Thymus (tissue), 11 donors: ENCODE measurements around the gene GHRH. TPM values are rescaled to one million over a fixed set of nuclear protein-coding genes. Genes with fewer than 3 reads are reported as not detected.

ENCODE experiments used
- DNase-seq, 9 donors: peaks; one replicate each; pipeline ENCODE4 v3.0.0-alpha.2; 2013; ENCODE audit warnings: low spot score in 9 of 9, low read depth in 6 of 9, missing footprints in 1 of 9
- H3K27ac ChIP-seq, 2 donors: one replicate each; pipeline ENCODE4 v1.5.1; 2013; ENCODE audit warnings: control low read depth in 1 of 2, low read depth in 1 of 2, low read length in 1 of 2, mild to moderate bottlenecking in 1 of 2, moderate library complexity in 1 of 2
- H3K27me3 ChIP-seq, 2 donors: one replicate each; pipeline ENCODE4 v1.5.1; 2013; ENCODE audit warnings: low read length in 1 of 2; ENCODE audit not compliant: control insufficient read depth in 2 of 2, insufficient read depth in 1 of 2
- H3K36me3 ChIP-seq, 2 donors: one replicate each; pipeline ENCODE4 v1.5.1; 2013; ENCODE audit warnings: low read length in 1 of 2, mild to moderate bottlenecking in 1 of 2, moderate library complexity in 1 of 2; ENCODE audit not compliant: control insufficient read depth in 2 of 2, insufficient read depth in 2 of 2
- H3K4me1 ChIP-seq, 2 donors: one replicate each; pipeline ENCODE4 v1.5.1; 2013; ENCODE audit warnings: low read length in 2 of 2; ENCODE audit not compliant: control insufficient read depth in 2 of 2, insufficient read depth in 2 of 2
- H3K4me3 ChIP-seq, 2 donors: one replicate each; pipeline ENCODE4 v1.5.1; 2013; ENCODE audit warnings: low read length in 2 of 2, control low read depth in 1 of 2, mild to moderate bottlenecking in 1 of 2
- H3K9me3 ChIP-seq, 2 donors: one replicate each; pipeline ENCODE4 v1.5.1; 2013; ENCODE audit warnings: low read length in 1 of 2, mild to moderate bottlenecking in 1 of 2; ENCODE audit not compliant: control insufficient read depth in 2 of 2, insufficient read depth in 1 of 2
- WGBS: extraction: QIAGEN DNeasy Blood & Tissue Kit; methylation state at CpG from one replicate; pipeline ENCODE4 v1.1.7; 2013; 5-methylcytosine and 5-hydroxymethylcytosine counted together
- polyA plus RNA-seq: library from polyadenylated mRNA; stranded (reverse); fragments of 200-250 nt; gene quantifications from one replicate; pipeline ENCODE4 v1.2.3, GENCODE V29; 2013
- total RNA-seq: library from RNA; stranded (reverse); fragments of 120-200 nt; gene quantifications from one replicate; pipeline ENCODE4 v1.2.4, GENCODE V29; 2013
- donor health status: healthy.

GHRH gene
- total and polyA plus RNA-seq, 2 donors, result 14.4 to 14.7 TPM

- H3K4me3 ChIP-seq, result no peak overlapping the region
- DNase-seq, result no peak
- H3K27ac ChIP-seq, result no peak overlapping the region
- no peaks in the 10 kb centered on the region for H3K4me1 ChIP-seq
- 97% methylated on average over 6 of the region's 6 CpGs for WGBS
- peaks cover 48 to 83% of the 10 kb centered on the region in 2 donors for H3K36me3 ChIP-seq
- H3K9me3 ChIP-seq, result no peaks in the 10 kb centered on the region
- no peaks in the 10 kb centered on the region for H3K27me3 ChIP-seq
Observed at GRCh38 chr20:37209661-37210314, 51.8 kb downstream of the GHRH start.

DNA sequence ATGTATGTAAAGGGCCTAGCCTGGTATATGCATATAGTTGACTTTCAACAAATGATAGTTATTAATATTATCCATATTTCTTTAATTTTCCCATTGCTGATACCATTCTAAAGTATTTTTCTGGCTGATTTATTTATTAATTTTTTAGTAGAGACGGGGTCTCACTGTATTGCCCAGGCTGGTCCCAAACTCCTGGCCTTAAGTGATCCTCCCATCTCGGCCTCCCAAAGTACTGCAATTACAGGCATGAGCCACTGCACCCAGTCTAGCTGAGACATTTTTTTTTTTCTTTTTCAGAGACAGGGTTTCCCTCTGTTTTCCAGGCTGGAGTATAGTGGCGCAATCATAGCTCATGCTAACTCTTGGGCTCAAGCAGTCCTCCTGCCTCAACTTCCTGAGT lies 52.4 kb downstream of the GHRH start:
- DNase-seq, result no peak
- peaks cover 54 to 84% of the 10 kb centered on the region in 2 donors for H3K36me3 ChIP-seq
- no peaks in the 10 kb centered on the region for H3K9me3 ChIP-seq
- no peaks in the 10 kb centered on the region for H3K27me3 ChIP-seq
- H3K4me3 ChIP-seq, result no peak overlapping the region
- H3K4me1 ChIP-seq, result no peaks in the 10 kb centered on the region
- no peak overlapping the region for H3K27ac ChIP-seq
- 100% methylated on average over 3 of the region's 3 CpGs for WGBS

DNA sequence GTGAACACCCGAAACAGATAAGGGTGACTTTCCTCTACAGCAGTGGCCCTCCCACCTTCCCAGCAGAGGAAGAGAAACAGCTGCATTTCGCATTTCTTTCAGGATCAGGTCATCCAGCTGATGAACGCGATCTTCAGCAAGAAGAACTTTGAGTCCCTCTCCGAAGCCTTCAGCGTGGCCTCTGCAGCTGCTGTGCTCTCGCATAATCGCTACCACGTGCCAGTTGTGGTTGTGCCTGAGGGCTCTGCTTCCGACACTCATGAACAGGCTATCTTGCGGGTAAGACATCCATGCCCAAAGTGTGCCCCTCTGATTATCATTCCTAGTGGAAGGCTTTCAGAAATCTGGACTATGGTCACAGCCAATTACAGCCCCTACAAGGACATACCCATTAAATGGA lies 54.4 kb downstream of the GHRH start:
- Histone ChIP-seq H3K27ac (no peak overlapping the region), H3K9me3 (no peaks in the 10 kb centered on the region), H3K36me3 (peaks cover 55 to 83% of the 10 kb centered on the region in 2 donors), H3K4me3 (no peak overlapping the region), H3K27me3 (no peaks in the 10 kb centered on the region), H3K4me1 (no peaks in the 10 kb centered on the region)
- DNase-seq, result no peak
- 98% methylated on average over 11 of the region's 11 CpGs for WGBS

DNA sequence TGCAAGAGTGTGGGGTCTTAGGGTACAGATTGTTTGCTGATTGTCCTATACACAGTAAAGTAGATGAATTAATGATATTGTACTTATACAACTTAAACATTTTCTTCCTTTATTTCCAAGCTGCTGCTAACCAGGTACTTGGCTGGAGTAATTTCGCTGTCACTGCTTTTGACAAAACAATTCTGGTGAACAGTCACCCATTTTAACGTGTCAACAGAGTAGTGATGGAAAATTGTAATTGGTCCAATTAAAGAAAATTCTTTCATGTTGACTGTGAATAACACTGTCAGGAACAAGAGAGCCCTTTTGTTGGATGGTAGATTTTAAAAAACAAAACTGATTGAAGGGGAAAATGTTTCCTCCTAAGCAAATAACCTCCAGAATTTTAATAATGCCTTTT lies 55.8 kb downstream of the GHRH start:
- Histone ChIP-seq H3K9me3 (no peaks in the 10 kb centered on the region), H3K4me1 (no peaks in the 10 kb centered on the region), H3K27ac (no peak overlapping the region), H3K36me3 (peaks cover 49 to 86% of the 10 kb centered on the region in 2 donors), H3K27me3 (no peaks in the 10 kb centered on the region), H3K4me3 (no peak overlapping the region)
- 95% methylated on average over 2 of the region's 2 CpGs for WGBS
- no peak for DNase-seq

DNA sequence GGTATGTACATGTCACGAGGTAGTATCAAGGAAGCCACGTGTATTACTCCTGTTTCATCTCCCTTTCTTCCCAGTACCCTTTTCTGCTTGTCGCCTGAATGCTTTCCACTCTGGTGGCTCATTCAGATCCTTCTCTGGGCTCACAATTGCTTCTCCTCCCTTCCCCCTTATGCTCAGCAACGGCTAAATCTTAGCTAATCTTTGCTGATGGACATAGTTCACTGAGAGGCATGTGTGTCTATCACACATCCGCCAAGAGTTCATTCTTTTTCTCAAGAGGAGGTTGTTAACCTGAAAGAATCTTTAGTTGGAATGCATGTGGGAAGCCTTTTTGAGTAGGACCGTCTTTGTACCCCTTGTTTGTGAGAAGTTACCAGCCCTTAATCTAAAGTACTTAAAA lies 56.5 kb downstream of the GHRH start:
- no peak overlapping the region for H3K4me3 ChIP-seq
- 97% methylated on average over 6 of the region's 6 CpGs for WGBS
- no peaks in the 10 kb centered on the region for H3K27me3 ChIP-seq
- peaks cover 49 to 92% of the 10 kb centered on the region in 2 donors for H3K36me3 ChIP-seq
- H3K27ac ChIP-seq, result no peak overlapping the region
- no peaks in the 10 kb centered on the region for H3K9me3 ChIP-seq
- no peaks in the 10 kb centered on the region for H3K4me1 ChIP-seq
- no peak for DNase-seq

GRCh38 chr20:37204056-37204455 lies 57.6 kb downstream of the GHRH start:
- no peak overlapping the region for H3K4me3 ChIP-seq
- no peak overlapping the region for H3K27ac ChIP-seq
- WGBS, result 98% methylated on average over 3 of the region's 3 CpGs
- H3K27me3 ChIP-seq, result no peaks in the 10 kb centered on the region
- no peak for DNase-seq
- no peaks in the 10 kb centered on the region for H3K4me1 ChIP-seq
- no peaks in the 10 kb centered on the region for H3K9me3 ChIP-seq
- peaks cover 50 to 86% of the 10 kb centered on the region in 2 donors for H3K36me3 ChIP-seq

- peaks cover 62 to 86% of the 10 kb centered on the region in 2 donors for H3K36me3 ChIP-seq
- H3K4me1 ChIP-seq, result no peaks in the 10 kb centered on the region
- peak in 2 of 9 donors; percentile 24 to 39 for DNase-seq
- 86% methylated on average over 6 of the region's 6 CpGs for WGBS
- no peak overlapping the region for H3K4me3 ChIP-seq
- H3K27ac ChIP-seq, result no peak overlapping the region
- H3K9me3 ChIP-seq, result no peaks in the 10 kb centered on the region
- H3K27me3 ChIP-seq, result no peaks in the 10 kb centered on the region
Observed at GRCh38 chr20:37202267-37202943, 59.2 kb downstream of the GHRH start.

GRCh38 chr20:37201827-37202162 lies 59.8 kb downstream of the GHRH start:
- H3K36me3 ChIP-seq, result peaks cover 60 to 85% of the 10 kb centered on the region in 2 donors
- no peak for DNase-seq

More at GRCh38 chr20:37201827-37202162, 59.8 kb downstream of the GHRH start:
- Histone ChIP-seq H3K4me3 (no peak overlapping the region), H3K27ac (no peak overlapping the region), H3K9me3 (no peaks in the 10 kb centered on the region), H3K4me1 (no peaks in the 10 kb centered on the region), H3K27me3 (no peaks in the 10 kb centered on the region)
- WGBS, result 98% methylated on average over 2 of the region's 2 CpGs
